HCT116 (cell line): ENCODE results near the gene FGD5. TPM values are rescaled to one million over a fixed set of nuclear protein-coding genes. Genes with fewer than 3 reads are reported as not detected.

Experiments used
- ATAC-seq: fragments of 200-7000 bp; cut with Tn5 transposase; 2 replicates; pipeline ENCODE4 v1.9.1; 2020; ENCODE audit warnings: mild to moderate bottlenecking, moderate library complexity
- BruUV-seq: library from RNA; stranded (reverse); fragments of 400-500 nt; replicated peaks from 2 replicates; lab custom pipeline; 2021; lab: Mats Ljungman, UMichigan
- CTCF ChIA-PET: fragments of 300-600 bp; sonication (Branson Sonifier 250); formaldehyde crosslinking; loops from one replicate; lab custom pipeline; 2021; ENCODE audit warnings: antibody characterized with exemption; lab: Charles Lee
- POLR2A ChIA-PET: fragments of 300-600, 350-600 bp; sonication (Branson Sonifier 250); formaldehyde crosslinking; loops from one replicate; lab custom pipeline; 2021; ENCODE audit warnings: antibody characterized with exemption; lab: Charles Lee
- RAD21 ChIA-PET, 2 experiments: fragments of 300-600 bp; sonication (Branson Sonifier 250); formaldehyde crosslinking; loops; one replicate each; lab custom pipeline; 2023; ENCODE audit warnings: low total read pairs in 2 of 2; ENCODE audit not compliant: uncharacterized antibody in 2 of 2, unreplicated experiment in 2 of 2, low non-redundant PET in 1 of 2; lab: Charles Lee
- DNase-seq: peaks from one replicate; pipeline ENCODE4 v3.0.0-alpha.2; 2010; ENCODE audit warnings: low read depth, low spot score
- H2AFZ ChIP-seq: fragments of 200-600 bp; shearing (Covaris generic), sonication (generic); 2 replicates; pipeline ENCODE4 v1.6.1; 2017; ENCODE audit warnings: low read depth, mixed run types, mixed read lengths, antibody characterized with exemption, low read length; ENCODE audit not compliant: poor library complexity, severe bottlenecking
- H3K27ac ChIP-seq: 2 replicates; pipeline ENCODE4 v1.5.1; 2012; ENCODE audit warnings: low read depth, low read length
- H3K27me3 ChIP-seq: fragments of 200-600 bp; sonication (generic); 2 replicates; pipeline ENCODE4 v1.6.1; 2016; ENCODE audit warnings: mixed run types, low read length, mixed read lengths; ENCODE audit not compliant: insufficient read depth
- H3K36me3 ChIP-seq, 2 experiments: fragments of 200-500 bp in 1 of 2; fragments of 200-600 bp in 1 of 2; sonication (Bioruptor generic) in 1 of 2; sonication (generic) in 1 of 2; 2 replicates each; pipeline versions ENCODE4 v1.5.1 to v1.6.1; 2014 to 2016; ENCODE audit warnings: low read length in 2 of 2, inconsistent platforms in 1 of 2, mixed read lengths in 1 of 2, mixed run types in 1 of 2; ENCODE audit not compliant: insufficient read depth in 2 of 2, control insufficient read depth in 1 of 2
- H3K4me1 ChIP-seq, 2 experiments: fragments of 200-600 bp in 1 of 2; sonication (generic) in 1 of 2; 2 replicates each; pipeline versions ENCODE4 v1.5.1 to v1.6.1; 2012 to 2017; ENCODE audit warnings: low read length in 2 of 2, inconsistent platforms in 1 of 2, mild to moderate bottlenecking in 1 of 2, mixed read lengths in 1 of 2, mixed run types in 1 of 2, moderate library complexity in 1 of 2; ENCODE audit not compliant: insufficient read depth in 2 of 2, control insufficient read depth in 1 of 2
- H3K4me2 ChIP-seq: fragments of 200-600 bp; sonication (generic); 2 replicates; pipeline ENCODE4 v1.6.1; 2017; ENCODE audit warnings: mixed run types, low read length, mixed read lengths
- H3K4me3 ChIP-seq, 2 experiments: fragments of 200-600 bp in 1 of 2; sonication (generic) in 1 of 2; replicated peaks in 1 of 2; 2 replicates each; pipeline ENCODE4 v1.5.1; 2011 to 2016; ENCODE audit warnings: low read length in 2 of 2, control low read depth in 1 of 2, low read depth in 1 of 2, mild to moderate bottlenecking in 1 of 2, mixed read lengths in 1 of 2, mixed run types in 1 of 2
- H3K79me2 ChIP-seq: fragments of 200-600 bp; sonication (generic); 2 replicates; pipeline ENCODE4 v1.6.1; 2017; ENCODE audit warnings: mild to moderate bottlenecking, mixed run types, low read length, moderate library complexity, mixed read lengths; ENCODE audit not compliant: insufficient read depth
- H3K9ac ChIP-seq: fragments of 200-600 bp; sonication (generic); 2 replicates; pipeline ENCODE4 v1.6.1; 2016; ENCODE audit warnings: low read length, mixed read lengths
- H3K9me2 ChIP-seq: fragments of 200-600 bp; sonication (generic), shearing (Covaris generic); 2 replicates; pipeline ENCODE4 v1.6.1; 2017; ENCODE audit warnings: mixed run types, mild to moderate bottlenecking, moderate library complexity; ENCODE audit not compliant: insufficient read depth
- H3K9me3 ChIP-seq, 2 experiments: fragments of 200-500 bp in 1 of 2; fragments of 200-600 bp in 1 of 2; sonication (Bioruptor generic) in 1 of 2; sonication (generic) in 1 of 2; 2 replicates each; pipeline ENCODE4 v1.6.1; 2014 to 2017; ENCODE audit warnings: low read length in 2 of 2, mixed read lengths in 2 of 2, inconsistent platforms in 1 of 2, low read depth in 1 of 2, mild to moderate bottlenecking in 1 of 2, mixed run types in 1 of 2, moderate library complexity in 1 of 2; ENCODE audit not compliant: control insufficient read depth in 1 of 2, insufficient read depth in 1 of 2
- H4K20me1 ChIP-seq: fragments of 200-600 bp; sonication (generic), shearing (Covaris generic); 2 replicates; pipeline ENCODE4 v1.6.1; 2017; ENCODE audit warnings: mixed run types, mild to moderate bottlenecking, moderate library complexity; ENCODE audit not compliant: insufficient read depth
- CBX3 ChIP-seq: IDR thresholded peaks from 2 replicates; pipeline ENCODE4 v1.6.1; 2012; ENCODE audit warnings: low read depth
- CEBPB ChIP-seq: IDR thresholded peaks from 2 replicates; pipeline ENCODE4 v1.6.1; 2012; ENCODE audit warnings: low read depth
- ELF1 ChIP-seq: IDR thresholded peaks from 2 replicates; pipeline ENCODE4 v1.6.1; 2012; ENCODE audit warnings: low read depth, borderline replicate concordance
- EZH2 ChIP-seq: fragments of 200-600 bp; sonication (generic); IDR thresholded peaks from 2 replicates; pipeline ENCODE4 v1.6.1; 2017; ENCODE audit warnings: antibody characterized with exemption, mixed run types
- EZH2phosphoT487 ChIP-seq: fragments of 200-600 bp; IDR thresholded peaks from 2 replicates; pipeline ENCODE4 v1.6.1; 2018; ENCODE audit warnings: antibody characterized with exemption, borderline replicate concordance
- FOSL1 ChIP-seq: IDR thresholded peaks from 2 replicates; pipeline ENCODE4 v1.6.1; 2012; ENCODE audit warnings: low read depth
- JUND ChIP-seq: IDR thresholded peaks from 2 replicates; pipeline ENCODE4 v1.6.1; 2012
- POLR2A ChIP-seq: IDR thresholded peaks from 2 replicates; pipeline ENCODE4 v1.7.0; 2011; ENCODE audit warnings: borderline replicate concordance; ENCODE audit not compliant: insufficient read depth, insufficient read length; ENCODE audit errors: extremely low read depth
- POLR2AphosphoS5 ChIP-seq: IDR thresholded peaks from 2 replicates; pipeline ENCODE4 v1.6.1; 2011; ENCODE audit warnings: mild to moderate bottlenecking, low read depth, low read length, moderate library complexity
- RAD21 ChIP-seq: IDR thresholded peaks from 2 replicates; pipeline ENCODE4 v1.6.1; 2012; ENCODE audit warnings: low read depth, mild to moderate bottlenecking
- SP1 ChIP-seq: IDR thresholded peaks from 2 replicates; pipeline ENCODE4 v1.6.1; 2012; ENCODE audit warnings: low read depth
- TCF7L2 ChIP-seq: IDR thresholded peaks from 2 replicates; pipeline ENCODE4 v1.7.0; 2011; ENCODE audit warnings: borderline replicate concordance, inconsistent platforms; ENCODE audit not compliant: insufficient read depth, insufficient read length; ENCODE audit errors: extremely low read depth
- ZNF274 ChIP-seq: fragments of 200-500 bp; sonication (Bioruptor generic); IDR thresholded peaks from 2 replicates; pipeline ENCODE4 v1.6.1; 2014; ENCODE audit warnings: mild to moderate bottlenecking, low read depth, low read length, inconsistent platforms
- intact Hi-C: fragments of 100-400 bp; cut with micrococcal nuclease; formaldehyde crosslinking; loops from 2 replicates; pipeline ENCODE4 v1.10.0; 2022
- total RNA-seq: library from RNA; stranded (reverse); gene quantifications from one replicate; pipeline ENCODE4 v1.2.1, GENCODE V29; 2021; ENCODE audit not compliant: unreplicated experiment
- TF ChIP-seq, protein P1 (sequence below), 3 experiments: fragments of 200-600 bp in 1 of 3; sonication (generic) in 1 of 3; IDR thresholded peaks in 2 of 3; conservative IDR thresholded peaks in 1 of 3; 2 replicates each; pipeline ENCODE4 v1.5.1; 2012 to 2017; ENCODE audit warnings: low read depth in 2 of 3, low read length in 2 of 3, antibody characterized with exemption in 1 of 3, borderline replicate concordance in 1 of 3, control low read depth in 1 of 3, mild to moderate bottlenecking in 1 of 3, mixed read lengths in 1 of 3, mixed run types in 1 of 3, moderate library complexity in 1 of 3; ENCODE audit not compliant: insufficient read depth in 1 of 3
- TF ChIP-seq, protein P2 (sequence below): IDR thresholded peaks from 2 replicates; pipeline ENCODE4 v1.6.1; 2012
- TF ChIP-seq, protein P3 (sequence below): IDR thresholded peaks from 2 replicates; pipeline ENCODE4 v1.6.1; 2012; ENCODE audit warnings: low read depth

The FGD5 gene
- total RNA-seq, 1 experiment from 2014 or later = 0.22 TPM

DNA sequence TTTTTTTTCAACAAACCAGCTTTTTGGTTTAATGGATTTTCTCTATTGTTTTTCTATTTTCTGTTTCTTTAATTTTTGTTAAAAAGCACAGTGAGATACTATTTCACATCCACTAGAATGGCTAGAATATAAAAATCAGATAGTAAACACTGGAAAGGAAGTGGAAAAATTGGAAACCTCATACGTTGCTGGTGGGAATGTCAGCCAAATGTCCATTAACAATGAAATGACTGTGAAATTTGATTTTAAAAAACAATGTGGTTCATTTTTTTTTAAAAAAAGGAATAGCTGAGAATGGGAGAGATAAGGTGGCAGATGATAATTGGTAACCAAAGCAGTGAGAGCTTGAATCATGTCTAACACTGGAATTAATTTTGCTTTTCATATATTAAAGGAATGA lies 148.5 kb downstream of the FGD5 start:
- Histone ChIP-seq H3K36me3 (no peaks in the 10 kb centered on the region; a peak in 1 of 4 replicates), H3K4me2 (no peak overlapping the region), H2AFZ (no peak overlapping the region), H3K4me1 (no peaks in the 10 kb centered on the region), H3K9me3 (no peaks in the 10 kb centered on the region), H3K79me2 (peaks cover 50% of the 10 kb centered on the region), H3K27ac (no peak overlapping the region), H3K9me2 (no peaks in the 10 kb centered on the region), H3K9ac (no peak overlapping the region), H3K27me3 (no peaks in the 10 kb centered on the region)
- ChIA-PET POLR2A (no interaction called here), CTCF (no interaction called here), RAD21 (no interaction called here)
- no TSS peak for BruUV-seq
- intact Hi-C loops = no loop called here
- ATAC-seq = no peak
- TF ChIP-seq JUND = no peak
- TF ChIP-seq, protein P1, sequence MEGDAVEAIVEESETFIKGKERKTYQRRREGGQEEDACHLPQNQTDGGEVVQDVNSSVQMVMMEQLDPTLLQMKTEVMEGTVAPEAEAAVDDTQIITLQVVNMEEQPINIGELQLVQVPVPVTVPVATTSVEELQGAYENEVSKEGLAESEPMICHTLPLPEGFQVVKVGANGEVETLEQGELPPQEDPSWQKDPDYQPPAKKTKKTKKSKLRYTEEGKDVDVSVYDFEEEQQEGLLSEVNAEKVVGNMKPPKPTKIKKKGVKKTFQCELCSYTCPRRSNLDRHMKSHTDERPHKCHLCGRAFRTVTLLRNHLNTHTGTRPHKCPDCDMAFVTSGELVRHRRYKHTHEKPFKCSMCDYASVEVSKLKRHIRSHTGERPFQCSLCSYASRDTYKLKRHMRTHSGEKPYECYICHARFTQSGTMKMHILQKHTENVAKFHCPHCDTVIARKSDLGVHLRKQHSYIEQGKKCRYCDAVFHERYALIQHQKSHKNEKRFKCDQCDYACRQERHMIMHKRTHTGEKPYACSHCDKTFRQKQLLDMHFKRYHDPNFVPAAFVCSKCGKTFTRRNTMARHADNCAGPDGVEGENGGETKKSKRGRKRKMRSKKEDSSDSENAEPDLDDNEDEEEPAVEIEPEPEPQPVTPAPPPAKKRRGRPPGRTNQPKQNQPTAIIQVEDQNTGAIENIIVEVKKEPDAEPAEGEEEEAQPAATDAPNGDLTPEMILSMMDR (IDR thresholded peaks at IDR 0.05 in 2 of 3, conservative IDR thresholded peaks at IDR 0.05 in 1 of 3; ENCODE audit: borderline replicate concordance in 1 of 3, insufficient read depth in 1 of 3, low read depth in 2 of 3, low read length in 2 of 3) = no peak
- no peak for TF ChIP-seq ELF1
- TF ChIP-seq EZH2 = no peak
- TF ChIP-seq ZNF274 = no peak
- no peak for TF ChIP-seq FOSL1
- TF ChIP-seq RAD21 = no peak
- TF ChIP-seq, protein P2, sequence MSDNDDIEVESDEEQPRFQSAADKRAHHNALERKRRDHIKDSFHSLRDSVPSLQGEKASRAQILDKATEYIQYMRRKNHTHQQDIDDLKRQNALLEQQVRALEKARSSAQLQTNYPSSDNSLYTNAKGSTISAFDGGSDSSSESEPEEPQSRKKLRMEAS = no peak
- no peak for TF ChIP-seq POLR2AphosphoS5
- no peak for TF ChIP-seq CBX3
- no peak for TF ChIP-seq TCF7L2
- TF ChIP-seq EZH2phosphoT487 = no peak
- TF ChIP-seq POLR2A = no peak
- no peak for TF ChIP-seq CEBPB
- TF ChIP-seq, protein P3, sequence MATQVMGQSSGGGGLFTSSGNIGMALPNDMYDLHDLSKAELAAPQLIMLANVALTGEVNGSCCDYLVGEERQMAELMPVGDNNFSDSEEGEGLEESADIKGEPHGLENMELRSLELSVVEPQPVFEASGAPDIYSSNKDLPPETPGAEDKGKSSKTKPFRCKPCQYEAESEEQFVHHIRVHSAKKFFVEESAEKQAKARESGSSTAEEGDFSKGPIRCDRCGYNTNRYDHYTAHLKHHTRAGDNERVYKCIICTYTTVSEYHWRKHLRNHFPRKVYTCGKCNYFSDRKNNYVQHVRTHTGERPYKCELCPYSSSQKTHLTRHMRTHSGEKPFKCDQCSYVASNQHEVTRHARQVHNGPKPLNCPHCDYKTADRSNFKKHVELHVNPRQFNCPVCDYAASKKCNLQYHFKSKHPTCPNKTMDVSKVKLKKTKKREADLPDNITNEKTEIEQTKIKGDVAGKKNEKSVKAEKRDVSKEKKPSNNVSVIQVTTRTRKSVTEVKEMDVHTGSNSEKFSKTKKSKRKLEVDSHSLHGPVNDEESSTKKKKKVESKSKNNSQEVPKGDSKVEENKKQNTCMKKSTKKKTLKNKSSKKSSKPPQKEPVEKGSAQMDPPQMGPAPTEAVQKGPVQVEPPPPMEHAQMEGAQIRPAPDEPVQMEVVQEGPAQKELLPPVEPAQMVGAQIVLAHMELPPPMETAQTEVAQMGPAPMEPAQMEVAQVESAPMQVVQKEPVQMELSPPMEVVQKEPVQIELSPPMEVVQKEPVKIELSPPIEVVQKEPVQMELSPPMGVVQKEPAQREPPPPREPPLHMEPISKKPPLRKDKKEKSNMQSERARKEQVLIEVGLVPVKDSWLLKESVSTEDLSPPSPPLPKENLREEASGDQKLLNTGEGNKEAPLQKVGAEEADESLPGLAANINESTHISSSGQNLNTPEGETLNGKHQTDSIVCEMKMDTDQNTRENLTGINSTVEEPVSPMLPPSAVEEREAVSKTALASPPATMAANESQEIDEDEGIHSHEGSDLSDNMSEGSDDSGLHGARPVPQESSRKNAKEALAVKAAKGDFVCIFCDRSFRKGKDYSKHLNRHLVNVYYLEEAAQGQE = no peak
- no peak for TF ChIP-seq SP1
- TF ChIP-seq, all 23 proteins: peak for 0
- H4K20me1 ChIP-seq = no peaks in the 10 kb centered on the region
- no peak for DNase-seq
- H3K4me3 ChIP-seq = no peak overlapping the region
